Measurements from ENCODE around the gene RBP4.

The RBP4 gene

GRCh38 chr10:93601146-93601773, at the start of gene RBP4:
TSS of gene RBP4 (minus strand) at chr10:93601235. CDS start at chr10:93601028, 207 bp downstream.
- no peak for DNase-seq

- DNase-seq: no peak
Observed at GRCh38 chr10:93639791-93640190, 38.8 kb upstream of the RBP4 start.

- no peak for DNase-seq
Observed at GRCh38 chr10:93630625-93631557, 29.9 kb upstream of the RBP4 start.

GRCh38 chr10:93629647-93630305, 28.7 kb upstream of the RBP4 start:
- no peak for DNase-seq

GRCh38 chr10:93628858-93629257, 27.8 kb upstream of the RBP4 start:
- no peak for DNase-seq

GRCh38 chr10:93622942-93623341, 21.9 kb upstream of the RBP4 start:
- DNase-seq: no peak

- no peak for DNase-seq
Observed at GRCh38 chr10:93620925-93621324, 19.9 kb upstream of the RBP4 start.

- no peak for DNase-seq
Observed at GRCh38 chr10:93615576-93616235, 14.7 kb upstream of the RBP4 start.

- DNase-seq: no peak
Observed at GRCh38 chr10:93614101-93614825, 13.2 kb upstream of the RBP4 start.

- DNase-seq: no peak
Observed at GRCh38 chr10:93613126-93613525, 12.1 kb upstream of the RBP4 start.

GRCh38 chr10:93612311-93612710, 11.3 kb upstream of the RBP4 start, which contains the start of gene PDE6C:
TSS of gene PDE6C (plus strand) at chr10:93612537. CDS start at chr10:93612726, 189 bp downstream.
- DNase-seq: no peak

- DNase-seq: no peak
Observed at GRCh38 chr10:93608421-93608820, 7.4 kb upstream of the RBP4 start.

GRCh38 chr10:93604146-93604545, 3.1 kb upstream of the RBP4 start:
- no peak for DNase-seq

GRCh38 chr10:93603023-93603422, 2.0 kb upstream of the RBP4 start:
- no peak for DNase-seq

GRCh38 chr10:93601774-93602162, 733 bp upstream of the RBP4 start:
- no peak for DNase-seq

- no peak for DNase-seq
Observed at GRCh38 chr10:93600446-93601145, 439 bp downstream of the RBP4 start.

- no peak for DNase-seq
Observed at GRCh38 chr10:93599778-93600177, 1.3 kb downstream of the RBP4 start.

- no peak for DNase-seq
Observed at GRCh38 chr10:93599335-93599734, 1.7 kb downstream of the RBP4 start.

- no peak for DNase-seq
Observed at GRCh38 chr10:93598157-93598556, 2.9 kb downstream of the RBP4 start.

GRCh38 chr10:93597075-93597599, 3.9 kb downstream of the RBP4 start:
- DNase-seq: no peak

- no peak for DNase-seq
Observed at GRCh38 chr10:93596539-93596938, 4.5 kb downstream of the RBP4 start.
